ENCODE data around the gene UPK2.
A peak's percentile ranks its signal among the peaks of the same experiment; 100 is the strongest.

The UPK2 gene

DNA sequence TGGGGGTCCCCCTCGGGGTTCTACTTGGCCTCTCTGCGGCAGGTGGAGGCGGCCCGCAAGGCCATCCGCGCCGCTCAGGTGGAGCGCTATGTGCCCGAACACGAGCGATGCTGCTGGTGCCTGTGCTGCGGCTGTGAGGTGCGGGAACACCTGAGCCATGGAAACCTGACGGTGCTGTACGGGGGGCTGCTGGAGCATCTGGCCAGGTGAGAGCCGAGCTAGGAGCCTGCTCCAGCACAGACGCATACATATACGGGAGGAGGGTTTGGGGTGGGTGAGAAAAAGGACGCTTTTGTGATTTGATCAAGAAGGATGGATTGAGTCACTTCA, 42.3 kb downstream of the UPK2 start:
- peak overlapping the region; percentile 74 for H3K4me3 ChIP-seq (ENCODE audit: low read depth, low read length)
- peaks cover 44% of the 10 kb centered on the region for H3K36me3 ChIP-seq (ENCODE audit: control insufficient read depth, insufficient read depth, low read length)
- peaks cover 3% of the 10 kb centered on the region; the same call in 1 of the 2 replicates for H3K9me3 ChIP-seq (ENCODE audit: control insufficient read depth, insufficient read depth, low read depth, low read length)
- H3K27ac ChIP-seq (ENCODE audit: low read depth, low read length): peak overlapping the region; percentile 79; the same call in 1 of the 2 replicates
- H3K4me1 ChIP-seq (ENCODE audit: control insufficient read depth, insufficient read depth, low read length): peaks cover 12% of the 10 kb centered on the region
- H3K9ac ChIP-seq (ENCODE audit: low read length): peak overlapping the region; percentile 96
- H3K27me3 ChIP-seq (ENCODE audit: control insufficient read depth, insufficient read depth, low read length): no peaks in the 10 kb centered on the region

- peak overlapping the region; percentile 74 for H3K4me3 ChIP-seq (ENCODE audit: low read depth, low read length)
- H3K36me3 ChIP-seq (ENCODE audit: control insufficient read depth, insufficient read depth, low read length): peaks cover 43% of the 10 kb centered on the region
- peak overlapping the region; percentile 79; the same call in 1 of the 2 replicates for H3K27ac ChIP-seq (ENCODE audit: low read depth, low read length)
Observed at GRCh38 chr11:118998822-118999221, 42.7 kb downstream of the UPK2 start.

GRCh38 chr11:119000906-119001305, 44.8 kb downstream of the UPK2 start:
- Histone ChIP-seq H3K4me3 (ENCODE audit: low read depth, low read length) (no peak overlapping the region), H3K27me3 (ENCODE audit: control insufficient read depth, insufficient read depth, low read length) (no peaks in the 10 kb centered on the region), H3K36me3 (ENCODE audit: control insufficient read depth, insufficient read depth, low read length) (peaks cover 61% of the 10 kb centered on the region), H3K4me1 (ENCODE audit: control insufficient read depth, insufficient read depth, low read length) (peaks cover 12% of the 10 kb centered on the region), H3K9me3 (ENCODE audit: control insufficient read depth, insufficient read depth, low read depth, low read length) (no peaks in the 10 kb centered on the region), H3K27ac (ENCODE audit: low read depth, low read length) (no peak overlapping the region), H3K9ac (ENCODE audit: low read length) (no peak overlapping the region)

More at GRCh38 chr11:118998822-118999221, 42.7 kb downstream of the UPK2 start:
- peaks cover 12% of the 10 kb centered on the region for H3K4me1 ChIP-seq (ENCODE audit: control insufficient read depth, insufficient read depth, low read length)
- H3K27me3 ChIP-seq (ENCODE audit: control insufficient read depth, insufficient read depth, low read length): no peaks in the 10 kb centered on the region
- H3K9me3 ChIP-seq (ENCODE audit: control insufficient read depth, insufficient read depth, low read depth, low read length): no peaks in the 10 kb centered on the region
- peak overlapping the region; percentile 96 for H3K9ac ChIP-seq (ENCODE audit: low read length)

GRCh38 chr11:119006656-119007055, 50.6 kb downstream of the UPK2 start:
- H3K4me3 ChIP-seq (ENCODE audit: low read depth, low read length): no peak overlapping the region
- H3K27ac ChIP-seq (ENCODE audit: low read depth, low read length): no peak overlapping the region
- H3K36me3 ChIP-seq (ENCODE audit: control insufficient read depth, insufficient read depth, low read length): peaks cover 86% of the 10 kb centered on the region
- no peak overlapping the region for H3K9ac ChIP-seq (ENCODE audit: low read length)
- H3K27me3 ChIP-seq (ENCODE audit: control insufficient read depth, insufficient read depth, low read length): no peaks in the 10 kb centered on the region
- no peaks in the 10 kb centered on the region for H3K9me3 ChIP-seq (ENCODE audit: control insufficient read depth, insufficient read depth, low read depth, low read length)
- no peaks in the 10 kb centered on the region for H3K4me1 ChIP-seq (ENCODE audit: control insufficient read depth, insufficient read depth, low read length)
